Cardiac muscle cell (in vitro differentiated cells and primary cell): Measurements from ENCODE around the gene PLAGL2. TPM values are rescaled to one million over a fixed set of nuclear protein-coding genes. Genes with fewer than 3 reads are reported as not detected.
"Not testable (repeated sequence)": the region's sequence is repeated elsewhere in the genome, so short reads cannot be mapped to it uniquely, and the experiment has no call there.

Source experiments
- DNase-seq, 2 donors: peaks; one replicate each; pipeline versions ENCODE4 v3.0.0 to v3.0.0-alpha.2; 2010 to 2017; ENCODE audit warnings: low read depth in 1 of 2, low spot score in 1 of 2
- H3K27ac ChIP-seq: fragments of 200-600 bp; sonication (generic); 2 replicates; pipeline ENCODE4 v1.5.1; 2016
- H3K27me3 ChIP-seq: fragments of 200-600 bp; sonication (generic); 2 replicates; pipeline ENCODE4 v1.6.0; 2016; ENCODE audit warnings: control low read depth
- H3K36me3 ChIP-seq: fragments of 200-600 bp; sonication (generic); 2 replicates; pipeline ENCODE4 v1.5.1; 2016; ENCODE audit warnings: control low read depth
- H3K4me1 ChIP-seq: fragments of 200-600 bp; sonication (generic); 2 replicates; pipeline ENCODE4 v1.8.1; 2017; ENCODE audit warnings: low read depth, mild to moderate bottlenecking, mixed run types
- H3K4me3 ChIP-seq: fragments of 200-600 bp; sonication (generic); 2 replicates; pipeline ENCODE4 v1.5.1; 2016; ENCODE audit warnings: mild to moderate bottlenecking
- H3K9me3 ChIP-seq: fragments of 200-600 bp; sonication (generic); 2 replicates; pipeline ENCODE4 v1.5.1; 2017; ENCODE audit warnings: low read depth, mild to moderate bottlenecking, control low read depth
- CTCF ChIP-seq: IDR thresholded peaks from 2 replicates; pipeline ENCODE4 v1.5.1; 2012; ENCODE audit warnings: low read depth, mild to moderate bottlenecking, low read length
- polyA plus RNA-seq: library from polyadenylated mRNA; unstranded; fragments of >200 nt; fragmentation: Nextera tagmentation; extraction: Ambion mirVana; gene quantifications from 2 replicates; pipeline ENCODE4 v1.2.1, GENCODE V29; 2016
- total RNA-seq: library from RNA; depleted of rRNA; stranded (reverse); fragments of >200 nt; gene quantifications from 2 replicates; pipeline ENCODE4 v1.2.3, GENCODE V29; 2016

The PLAGL2 gene
- total and polyA plus RNA-seq, 2 experiments from 2014 or later: 18.3 to 29.8 TPM

- Histone ChIP-seq H3K4me3 (no peak overlapping the region), H3K27ac (no peak overlapping the region), H3K36me3 (no peaks in the 10 kb centered on the region), H3K9me3 (no peaks in the 10 kb centered on the region), H3K27me3 (no peaks in the 10 kb centered on the region), H3K4me1 (peaks cover 7% of the 10 kb centered on the region)
- no peak for DNase-seq
- TF ChIP-seq CTCF: no peak
Observed at GRCh38 chr20:32184961-32185603, 22.5 kb downstream of the PLAGL2 start.

- no peak for TF ChIP-seq CTCF
- Histone ChIP-seq H3K36me3 (no peaks in the 10 kb centered on the region), H3K27me3 (no peaks in the 10 kb centered on the region), H3K27ac (no peak overlapping the region), H3K4me1 (peaks cover 4% of the 10 kb centered on the region), H3K4me3 (no peak overlapping the region), H3K9me3 (no peaks in the 10 kb centered on the region)
- DNase-seq: no peak
Observed at GRCh38 chr20:32183947-32184635, 23.5 kb downstream of the PLAGL2 start.

- Histone ChIP-seq H3K27me3 (no peaks in the 10 kb centered on the region), H3K9me3 (no peaks in the 10 kb centered on the region), H3K4me3 (no peak overlapping the region), H3K27ac (no peak overlapping the region), H3K4me1 (peaks cover 4% of the 10 kb centered on the region), H3K36me3 (no peaks in the 10 kb centered on the region)
- no peak for DNase-seq
- no peak for TF ChIP-seq CTCF
Observed at GRCh38 chr20:32181606-32182005, 25.9 kb downstream of the PLAGL2 start.

GRCh38 chr20:32179934-32180333 lies 27.6 kb downstream of the PLAGL2 start:
- Histone ChIP-seq H3K27ac (no peak overlapping the region), H3K9me3 (no peaks in the 10 kb centered on the region), H3K4me1 (no peaks in the 10 kb centered on the region), H3K36me3 (no peaks in the 10 kb centered on the region), H3K4me3 (no peak overlapping the region), H3K27me3 (no peaks in the 10 kb centered on the region)
- no peak for TF ChIP-seq CTCF
- no peak for DNase-seq

- Histone ChIP-seq H3K27me3 (no peaks in the 10 kb centered on the region), H3K27ac (no peak overlapping the region), H3K4me3 (no peak overlapping the region), H3K36me3 (no peaks in the 10 kb centered on the region), H3K4me1 (no peaks in the 10 kb centered on the region), H3K9me3 (no peaks in the 10 kb centered on the region)
- DNase-seq: no peak
- no peak for TF ChIP-seq CTCF
Observed at GRCh38 chr20:32179515-32179914, 28.0 kb downstream of the PLAGL2 start.

- H3K27ac ChIP-seq, H3K4me1 ChIP-seq, H3K36me3 ChIP-seq, DNase-seq, H3K27me3 ChIP-seq, H3K9me3 ChIP-seq, H3K4me3 ChIP-seq: not testable (repeated sequence)
Observed at GRCh38 chr20:32177696-32178095, 29.8 kb downstream of the PLAGL2 start.
